ENCODE measurements around the gene CERS1. TPM values are rescaled to one million over a fixed set of nuclear protein-coding genes. Genes with fewer than 3 reads are reported as not detected.

CERS1 gene, protein sequence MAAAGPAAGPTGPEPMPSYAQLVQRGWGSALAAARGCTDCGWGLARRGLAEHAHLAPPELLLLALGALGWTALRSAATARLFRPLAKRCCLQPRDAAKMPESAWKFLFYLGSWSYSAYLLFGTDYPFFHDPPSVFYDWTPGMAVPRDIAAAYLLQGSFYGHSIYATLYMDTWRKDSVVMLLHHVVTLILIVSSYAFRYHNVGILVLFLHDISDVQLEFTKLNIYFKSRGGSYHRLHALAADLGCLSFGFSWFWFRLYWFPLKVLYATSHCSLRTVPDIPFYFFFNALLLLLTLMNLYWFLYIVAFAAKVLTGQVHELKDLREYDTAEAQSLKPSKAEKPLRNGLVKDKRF
- 0.53 and 1.2 TPM in 2 replicates for total RNA-seq

GRCh38 chr19:18895824-18896341 is at the start of gene CERS1:
CERS1 (minus strand) TSS chr19:18896158; CDS start chr19:18896072, 86 bp downstream.

DNA sequence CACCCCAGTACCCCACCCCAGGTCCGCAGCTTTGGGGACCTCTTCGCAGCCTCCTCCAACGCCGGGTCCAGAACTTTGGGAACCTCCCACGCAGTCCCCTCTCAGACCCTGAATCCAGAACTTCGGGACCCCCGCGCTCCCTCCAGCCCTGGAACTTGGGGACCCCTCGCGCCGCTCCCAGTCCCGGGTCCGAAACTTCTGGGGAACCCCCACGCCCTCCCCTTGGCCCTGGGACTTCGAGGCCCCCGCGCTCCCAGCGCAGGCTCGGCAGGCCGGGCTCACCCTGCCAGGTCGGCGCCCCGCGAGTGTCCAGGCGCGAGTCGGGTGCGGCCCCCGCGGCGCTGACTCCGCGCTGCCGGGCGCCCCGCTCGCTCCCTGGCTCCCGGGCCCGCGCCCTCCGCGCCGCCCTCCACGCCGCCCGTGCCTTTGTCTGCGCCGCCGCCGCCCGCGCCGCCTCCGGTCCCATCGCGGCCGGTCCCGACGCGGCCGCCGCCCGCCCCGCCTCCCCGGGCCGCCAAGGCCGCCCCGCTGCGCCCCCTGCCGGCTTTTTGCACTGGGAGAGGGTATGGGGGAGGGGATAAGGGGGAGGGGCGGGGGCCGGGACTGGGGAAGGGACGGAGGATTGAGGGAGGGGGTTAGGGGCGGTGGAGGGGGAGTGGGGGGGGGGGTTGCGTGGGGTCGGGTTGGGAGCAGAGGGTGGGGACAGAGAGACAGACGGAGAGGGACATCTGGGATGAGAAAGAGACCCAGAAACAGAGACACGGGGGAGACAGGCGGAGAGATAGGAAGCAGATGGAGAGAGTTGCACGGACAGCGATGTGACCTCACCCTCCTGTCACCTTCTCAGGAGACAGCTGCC is 45.0 kb upstream of the CERS1 start, which contains the start of gene HOMER3:
Gene HOMER3, minus strand, starts transcription at position 449 of the 859 bp plus-strand sequence. CDS start 2,235 bp downstream, outside the sequence.

DNA sequence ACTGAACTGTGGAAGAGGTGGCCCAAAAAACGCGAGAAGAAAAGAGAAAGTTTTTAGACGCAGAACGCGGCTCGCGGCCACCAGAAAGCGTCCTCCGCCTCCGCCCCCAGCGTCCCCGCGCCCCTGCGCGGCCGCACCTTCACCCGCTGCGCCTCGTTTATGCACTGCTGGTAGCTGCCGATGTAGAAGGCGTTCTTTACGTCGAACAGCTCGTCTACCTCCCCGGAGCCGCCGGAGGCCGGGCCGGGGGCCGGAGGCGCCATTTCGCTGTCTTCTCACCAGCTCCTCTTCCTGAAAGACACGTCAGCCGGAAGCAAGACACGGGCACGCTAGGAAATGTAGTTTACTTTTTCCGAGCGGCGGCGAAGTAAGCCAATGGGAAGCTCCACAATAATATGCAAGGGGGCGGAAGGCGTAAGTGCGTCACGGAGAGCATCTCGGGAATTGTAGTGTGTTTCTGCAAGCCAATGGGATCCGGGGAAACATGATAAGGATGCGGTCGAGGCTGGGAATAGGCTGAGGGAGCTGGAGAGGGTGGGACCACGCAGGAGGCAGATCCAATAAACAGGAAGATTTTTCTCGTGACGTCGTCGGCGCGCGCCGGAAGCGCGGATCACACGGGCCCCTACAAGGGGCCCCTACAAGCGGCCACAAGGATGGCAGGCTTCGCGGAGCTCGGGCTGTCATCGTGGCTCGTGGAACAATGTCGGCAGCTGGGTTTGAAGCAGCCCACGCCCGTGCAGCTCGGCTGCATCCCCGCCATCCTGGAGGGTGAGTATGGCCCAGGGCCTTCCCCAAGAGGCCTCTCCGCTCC is 23.3 kb upstream of the CERS1 start, which contains the start of the genes COPE and DDX49:
Gene COPE, minus strand, starts transcription at position 302 of the 814 bp plus-strand sequence. Its CDS starts 39 bp downstream, at position 263.
Gene DDX49, plus strand, starts transcription at position 630 of the 814 bp plus-strand sequence. Its CDS starts 27 bp downstream, at position 657.

DNA sequence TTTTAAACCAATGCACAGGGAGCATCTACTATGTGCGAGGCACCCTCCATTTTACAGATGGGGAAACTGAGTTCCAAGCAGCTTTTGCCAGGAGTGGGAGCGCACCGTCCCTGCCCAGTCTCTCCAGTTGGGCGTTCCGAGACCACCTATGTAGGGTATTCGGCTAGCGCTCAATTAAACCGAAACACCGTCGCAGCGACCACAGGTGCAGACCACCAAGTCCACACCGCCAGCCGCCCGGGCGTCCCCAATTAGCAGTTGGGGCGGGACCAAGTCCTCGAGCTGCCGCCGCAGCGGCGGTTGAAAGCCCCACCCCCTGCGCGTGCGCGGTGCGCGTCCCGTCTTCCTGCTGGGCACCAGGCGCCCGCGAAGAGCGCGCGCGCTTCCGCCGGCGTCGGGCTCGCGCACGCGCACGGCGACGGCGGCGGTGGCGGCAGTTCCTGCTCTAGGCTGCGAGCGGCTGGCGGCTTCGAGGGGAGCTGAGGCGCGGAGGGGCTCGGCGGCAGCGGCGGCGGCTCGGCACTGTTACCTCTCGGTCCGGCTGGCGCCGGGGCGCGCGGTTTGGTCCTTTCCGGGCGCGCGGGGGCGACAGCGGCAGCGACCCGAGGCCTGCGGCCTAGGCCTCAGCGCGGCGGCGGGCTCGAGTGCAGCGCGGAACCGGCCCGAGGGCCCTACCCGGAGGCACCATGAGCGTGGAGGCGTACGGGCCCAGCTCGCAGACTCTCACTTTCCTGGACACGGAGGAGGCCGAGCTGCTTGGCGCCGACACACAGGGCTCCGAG is 64.2 kb downstream of the CERS1 start, which contains the start of gene UPF1:
Gene UPF1, plus strand, starts transcription at position 436 of the 782 bp plus-strand sequence. Its CDS starts 251 bp downstream, at position 687.

Other genes starting within 250 kb of the CERS1 start
- gene CRTC1, start 212.5 kb downstream of the CERS1 start, total RNA-seq = 2.0 and 3.7 TPM in 2 replicates
- gene COMP, start 104.9 kb downstream of the CERS1 start, total RNA-seq = not detected in 2 replicates
- 42.9 and 49.8 TPM in 2 replicates for gene UPF1, start 64.2 kb downstream of the CERS1 start, total RNA-seq
- gene COPE, start 23.2 kb upstream of the CERS1 start, total RNA-seq = 381 and 398 TPM in 2 replicates
- 63.4 and 77.3 TPM in 2 replicates for gene DDX49, start 23.6 kb upstream of the CERS1 start, total RNA-seq
- 101 and 107 TPM in 2 replicates for gene HOMER3, start 45.1 kb upstream of the CERS1 start, total RNA-seq
- 18.3 and 18.8 TPM in 2 replicates for gene SUGP2, start 137.4 kb upstream of the CERS1 start, total RNA-seq
- gene ARMC6, start 137.4 kb upstream of the CERS1 start, total RNA-seq = 64.5 and 69.2 TPM in 2 replicates
- gene SLC25A42, start 167.8 kb upstream of the CERS1 start, total RNA-seq = 2.5 and 2.9 TPM in 2 replicates
- gene TMEM161A, start 242.3 kb upstream of the CERS1 start, total RNA-seq = 17.1 and 19.0 TPM in 2 replicates

Data from mammary microvascular endothelial cell (primary cell).